Measurements from ENCODE around the gene ACAP1.
"Not testable (repeated sequence)": the region's sequence is repeated elsewhere in the genome, so short reads cannot be mapped to it uniquely, and the experiment has no call there.

Gene ACAP1

GRCh38 chr17:7327056-7327455, 9.3 kb upstream of the ACAP1 start:
- DNase-seq (ENCODE audit: extremely low spot score, insufficient read length, low read depth) (no peak), FAIRE-seq (no peak)

- DNase-seq (ENCODE audit: extremely low spot score, insufficient read length, low read depth) (no peak), FAIRE-seq (no peak)
Observed at GRCh38 chr17:7327501-7327900, 8.8 kb upstream of the ACAP1 start.

GRCh38 chr17:7328009-7328408, 8.3 kb upstream of the ACAP1 start:
- FAIRE-seq (no peak), DNase-seq (ENCODE audit: extremely low spot score, insufficient read length, low read depth) (no peak)

- DNase-seq (ENCODE audit: extremely low spot score, insufficient read length, low read depth), result no peak
- FAIRE-seq, result peak; percentile 67
Observed at GRCh38 chr17:7328840-7329373, 7.4 kb upstream of the ACAP1 start, which contains the start of gene NEURL4. Gene NEURL4 (minus strand): TSS chr17:7329335. CDS start chr17:7329312, 23 bp downstream.

DNA sequence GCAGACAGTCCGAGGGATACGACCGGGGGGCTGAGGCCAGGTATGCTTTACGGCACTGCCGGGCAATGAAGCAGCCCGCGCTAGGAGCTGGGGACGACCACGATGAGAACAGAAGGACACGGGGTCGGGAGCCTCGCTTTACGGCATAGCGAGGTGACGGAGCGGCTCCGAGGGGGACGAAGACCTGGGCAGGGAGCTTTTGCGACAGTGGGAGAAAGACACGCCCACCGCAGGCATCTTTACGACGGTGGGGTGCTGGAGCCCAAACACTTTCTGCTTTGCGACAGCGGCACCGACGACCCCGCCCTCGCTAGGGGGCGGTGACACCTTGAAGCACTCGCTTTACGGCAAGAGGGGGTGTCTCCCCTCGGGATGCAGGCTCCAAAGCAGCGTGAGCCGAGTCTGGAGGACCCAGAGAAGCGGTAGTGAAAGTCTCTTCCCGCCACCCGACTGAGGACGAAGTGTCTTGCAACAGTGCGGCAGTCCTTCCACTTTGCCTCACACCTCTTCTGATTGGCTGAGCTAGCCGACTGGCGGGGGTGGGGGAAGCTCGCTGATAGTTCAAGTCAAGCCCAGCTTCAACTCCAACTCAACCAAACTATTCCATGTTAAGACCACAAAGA, 6.8 kb upstream of the ACAP1 start:
- DNase-seq (ENCODE audit: extremely low spot score, insufficient read length, low read depth), result peak; percentile 96
- FAIRE-seq, result peak; percentile 100

GRCh38 chr17:7329997-7330637, 6.2 kb upstream of the ACAP1 start:
- DNase-seq (ENCODE audit: extremely low spot score, insufficient read length, low read depth) (no peak), FAIRE-seq (no peak)

GRCh38 chr17:7330638-7331015, 5.7 kb upstream of the ACAP1 start:
- FAIRE-seq (no peak), DNase-seq (ENCODE audit: extremely low spot score, insufficient read length, low read depth) (no peak)

DNA sequence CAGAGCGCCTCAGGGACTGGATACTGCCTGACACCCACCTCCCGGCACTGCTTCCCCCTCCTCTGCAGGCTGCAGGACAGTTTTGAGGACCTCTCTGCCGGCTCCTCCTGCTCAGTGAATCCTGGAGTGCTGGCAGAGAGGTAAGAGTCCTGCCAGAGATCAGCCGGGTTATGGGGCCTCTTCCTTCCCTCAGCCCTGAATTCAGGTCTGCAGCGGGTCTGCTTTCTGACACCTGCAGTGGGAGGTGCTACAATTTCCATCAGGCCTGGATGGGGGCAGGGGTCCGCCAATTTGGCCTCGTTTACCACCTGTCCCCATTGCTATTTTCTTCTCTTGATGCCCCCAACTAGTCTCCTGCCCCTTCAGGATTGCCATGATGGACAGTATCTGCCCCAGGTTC, 4.2 kb upstream of the ACAP1 start:
- no peak for FAIRE-seq
- DNase-seq (ENCODE audit: extremely low spot score, insufficient read length, low read depth), result no peak

DNA sequence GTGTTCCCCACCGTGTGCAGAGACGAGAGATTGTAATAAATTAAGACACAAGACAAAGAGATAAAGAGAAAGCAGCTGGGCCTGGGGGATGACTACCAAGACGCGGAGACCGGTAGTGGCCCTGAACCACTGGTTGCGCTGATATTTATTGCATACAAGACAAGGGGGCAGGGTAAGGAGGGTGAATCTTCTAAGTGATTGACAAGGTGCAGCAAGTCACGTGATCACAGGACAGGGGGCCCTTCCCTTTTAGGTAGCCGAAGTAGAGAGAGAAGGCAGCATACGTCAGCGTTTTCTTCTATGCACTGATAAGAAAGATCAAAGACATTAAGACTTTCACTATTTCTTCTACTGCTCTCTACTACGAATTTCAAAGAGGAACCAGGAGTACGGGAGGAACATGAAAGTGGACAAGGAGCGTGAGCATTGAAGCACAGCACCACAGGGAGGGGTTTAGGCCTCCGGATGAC, 3.7 kb upstream of the ACAP1 start:
- DNase-seq (ENCODE audit: extremely low spot score, insufficient read length, low read depth), result not testable (repeated sequence)
- FAIRE-seq, result peak; percentile 62

- FAIRE-seq, result no peak
- no peak for DNase-seq (ENCODE audit: extremely low spot score, insufficient read length, low read depth)
Observed at GRCh38 chr17:7334938-7335538, 1.3 kb upstream of the ACAP1 start.

DNA sequence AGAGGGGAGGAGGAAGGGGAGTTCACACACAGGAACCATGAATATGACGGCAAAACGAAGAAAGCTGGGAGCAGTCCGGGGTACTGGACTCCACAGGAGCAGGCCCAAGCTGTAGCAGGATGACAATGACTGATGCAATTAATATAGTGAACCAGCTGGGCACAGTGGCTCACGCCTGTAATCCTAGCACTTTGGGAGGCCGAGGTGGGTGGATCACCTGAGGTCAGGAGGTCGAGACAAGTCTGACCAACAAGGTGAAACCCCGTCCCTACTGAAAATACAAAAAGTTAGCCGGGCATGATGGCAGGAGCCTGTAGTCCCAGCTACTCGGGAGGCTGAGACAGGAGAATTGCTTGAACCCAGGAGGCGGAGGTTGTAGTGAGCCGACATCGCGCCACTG, 564 bp upstream of the ACAP1 start:
- DNase-seq (ENCODE audit: extremely low spot score, insufficient read length, low read depth); FAIRE-seq: not testable (repeated sequence)

DNA sequence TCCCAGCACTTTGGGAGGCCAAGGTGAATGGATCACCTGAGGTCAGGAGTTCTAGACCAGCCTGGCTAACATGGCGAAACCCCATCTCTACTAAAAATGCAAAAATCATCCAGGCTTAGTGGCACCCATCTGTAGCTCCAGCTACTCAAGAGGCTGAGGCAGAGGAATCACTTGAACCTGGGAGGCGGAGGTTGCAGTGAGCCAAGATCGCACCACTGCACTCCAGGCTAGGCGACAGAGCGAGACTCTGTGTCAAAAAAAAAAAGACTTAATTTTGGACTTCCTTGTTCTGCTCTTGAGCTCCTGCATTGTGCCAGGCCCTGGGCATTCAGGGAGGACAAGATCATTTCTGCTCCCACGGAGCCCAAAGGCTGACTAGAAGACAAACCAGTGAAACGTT, 1.3 kb downstream of the ACAP1 start:
- not testable (repeated sequence) for DNase-seq (ENCODE audit: extremely low spot score, insufficient read length, low read depth); FAIRE-seq

GRCh38 chr17:7340179-7340578, 3.9 kb downstream of the ACAP1 start:
- FAIRE-seq (no peak), DNase-seq (ENCODE audit: extremely low spot score, insufficient read length, low read depth) (no peak)

DNA sequence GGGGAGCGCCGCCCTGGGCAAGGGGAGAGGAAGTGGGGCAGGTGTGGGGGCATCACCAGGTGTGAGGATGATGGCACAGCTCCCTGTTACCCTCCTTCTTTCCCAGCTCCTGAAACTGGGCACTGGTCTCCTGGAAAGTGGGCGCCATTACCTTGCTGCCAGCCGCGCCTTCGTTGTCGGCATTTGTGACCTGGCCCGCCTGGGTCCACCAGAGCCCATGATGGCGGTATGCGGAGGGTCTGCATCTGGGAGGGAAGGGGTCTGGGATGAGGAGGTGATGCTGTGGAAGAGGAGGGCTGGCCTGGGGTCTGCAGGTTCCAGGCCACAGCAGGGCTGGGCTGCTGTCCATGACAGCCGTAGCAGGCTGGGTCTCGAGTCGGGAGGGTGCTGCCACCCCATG, 5.5 kb downstream of the ACAP1 start:
- FAIRE-seq, result no peak
- no peak for DNase-seq (ENCODE audit: extremely low spot score, insufficient read length, low read depth)

GRCh38 chr17:7343250-7343649, 6.9 kb downstream of the ACAP1 start:
- FAIRE-seq, result no peak
- no peak for DNase-seq (ENCODE audit: extremely low spot score, insufficient read length, low read depth)

DNA sequence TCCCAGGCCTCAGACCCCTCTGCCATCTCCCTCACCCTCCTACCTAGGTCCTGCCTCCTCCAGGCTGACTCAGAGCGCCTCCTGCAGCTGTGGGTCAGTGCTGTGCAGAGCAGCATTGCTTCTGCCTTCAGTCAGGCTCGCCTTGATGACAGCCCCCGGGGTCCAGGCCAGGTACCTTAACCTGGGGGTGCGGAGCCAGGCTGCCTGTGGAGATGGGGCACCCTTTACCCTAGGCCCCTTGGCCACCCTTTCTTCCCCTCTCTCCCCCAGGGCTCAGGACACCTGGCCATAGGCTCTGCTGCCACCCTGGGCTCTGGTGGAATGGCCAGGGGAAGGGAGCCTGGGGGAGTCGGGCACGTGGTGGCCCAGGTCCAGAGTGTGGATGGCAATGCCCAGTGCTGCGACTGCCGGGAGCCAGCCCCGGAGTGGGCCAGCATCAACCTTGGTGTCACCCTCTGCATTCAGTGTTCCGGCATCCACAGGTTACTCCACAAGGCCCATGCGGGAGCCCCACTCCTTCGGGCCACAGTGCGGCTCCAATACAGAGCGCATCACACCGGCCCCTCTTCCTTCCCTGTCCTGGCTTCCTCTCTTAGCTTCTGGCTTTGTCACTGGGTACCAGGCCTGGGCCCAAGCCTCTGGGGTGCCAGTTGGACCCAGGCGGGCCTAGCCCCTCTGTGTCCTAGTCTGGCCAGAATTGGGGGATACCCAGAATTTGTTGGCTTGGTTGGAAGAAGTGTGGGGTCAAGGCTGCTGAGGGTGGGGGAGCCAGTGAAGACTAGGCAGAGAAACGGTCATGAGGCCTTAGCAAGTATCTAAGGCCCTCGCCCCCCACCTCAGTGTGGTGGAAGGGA, 10.7 kb downstream of the ACAP1 start:
- DNase-seq (ENCODE audit: extremely low spot score, insufficient read length, low read depth) (no peak), FAIRE-seq (no peak)

- no peak for DNase-seq (ENCODE audit: extremely low spot score, insufficient read length, low read depth)
- FAIRE-seq, result no peak
Observed at GRCh38 chr17:7347630-7348477, 11.5 kb downstream of the ACAP1 start.

DNA sequence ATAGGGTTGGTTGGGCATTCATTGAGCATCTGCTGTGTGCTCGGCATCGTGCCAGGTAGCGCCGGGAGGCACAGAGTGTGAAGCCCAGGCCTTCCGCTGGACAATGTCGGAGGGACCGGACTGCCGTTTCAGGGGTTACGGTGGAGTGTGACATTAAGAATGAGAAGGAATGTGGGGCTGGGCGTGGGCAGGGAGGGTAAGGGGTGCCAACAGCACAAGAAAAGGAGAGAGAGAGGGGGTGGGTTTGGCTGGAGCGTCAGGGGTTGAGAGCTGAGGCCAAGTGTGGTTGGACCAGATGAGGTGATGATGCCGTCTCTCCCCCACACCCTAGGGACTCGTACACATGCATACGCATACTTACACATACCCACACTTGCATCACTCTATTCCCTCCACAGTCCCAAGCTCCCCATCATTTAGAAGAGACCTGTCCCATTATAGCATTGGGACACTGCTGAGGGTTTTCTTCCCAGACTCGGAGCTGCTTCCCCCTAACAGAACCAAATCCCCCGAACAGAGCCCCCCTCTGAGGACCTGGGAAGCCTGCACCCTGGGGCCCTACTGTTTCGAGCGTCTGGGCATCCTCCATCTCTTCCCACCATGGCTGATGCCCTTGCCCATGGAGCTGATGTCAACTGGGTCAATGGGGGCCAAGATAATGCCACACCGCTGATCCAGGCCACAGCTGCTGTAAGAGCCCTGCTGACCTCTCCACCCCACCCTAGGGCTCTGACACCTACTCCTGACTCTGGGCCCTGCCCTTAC, 12.3 kb downstream of the ACAP1 start:
- FAIRE-seq (no peak), DNase-seq (ENCODE audit: extremely low spot score, insufficient read length, low read depth) (no peak)

Measured in GM18507 (cell line).